ENCODE measurements around the gene FCAR. TPM values are rescaled to one million over a fixed set of nuclear protein-coding genes. Genes with fewer than 3 reads are reported as not detected.

Gene FCAR
- not detected in 2 replicates for total RNA-seq (ENCODE audit: low replicate concordance)

DNA sequence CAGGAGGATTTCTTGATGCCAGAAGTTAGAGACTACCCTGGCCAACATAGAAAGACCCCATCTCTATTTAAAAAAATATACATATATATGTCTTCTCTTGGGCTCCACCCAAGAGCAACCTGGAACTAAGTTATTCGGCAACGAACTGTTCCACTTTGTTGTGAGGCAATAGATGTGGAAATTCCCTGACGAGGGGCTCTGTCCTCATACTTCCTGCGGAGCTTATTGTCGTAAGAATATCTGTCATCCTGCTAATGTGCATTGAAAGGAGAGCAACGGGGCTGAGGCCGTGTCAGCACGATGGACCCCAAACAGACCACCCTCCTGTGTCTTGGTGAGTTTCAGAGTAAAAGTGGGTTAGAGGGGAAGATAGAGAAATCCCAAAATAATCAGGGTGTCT, at the start of gene FCAR:
Gene FCAR, plus strand, starts transcription at position 246 of the 400 bp plus-strand sequence. Its CDS starts 55 bp downstream, at position 301.

GRCh38 chr19:54832496-54832895, 41.5 kb upstream of the FCAR start, which contains the start of gene KIR2DS4:
Gene KIR2DS4, plus strand, starts transcription at chr19:54832676.

GRCh38 chr19:54850061-54850640, 23.9 kb upstream of the FCAR start, which contains the start of gene KIR3DL2:
Gene KIR3DL2, plus strand, starts transcription at chr19:54850443. Its CDS starts 33 bp downstream, at chr19:54850476.

GRCh38 chr19:54905803-54906511, 31.9 kb downstream of the FCAR start, which contains the start of gene NCR1:
Gene NCR1, plus strand, starts transcription at chr19:54906148. Its CDS starts 40 bp downstream, at chr19:54906188.

Other genes with a start within 250 kb of the FCAR start
- not detected in 2 replicates for gene LILRB1, start 243.8 kb upstream of the FCAR start, total RNA-seq (ENCODE audit: low replicate concordance)
- not detected in 2 replicates for gene LILRB4, start 211.2 kb upstream of the FCAR start, total RNA-seq (ENCODE audit: low replicate concordance)
- gene KIR3DL3, start 149.8 kb upstream of the FCAR start, total RNA-seq (ENCODE audit: low replicate concordance) = not detected in 2 replicates
- gene KIR2DL3, start 135.7 kb upstream of the FCAR start, total RNA-seq (ENCODE audit: low replicate concordance) = not detected in 2 replicates
- gene KIR2DL1, start 104.4 kb upstream of the FCAR start, total RNA-seq (ENCODE audit: low replicate concordance) = not detected in 2 replicates
- gene KIR2DL4, start 70.6 kb upstream of the FCAR start, total RNA-seq (ENCODE audit: low replicate concordance) = not detected in 2 replicates
- not detected in 2 replicates for gene KIR3DL1, start 57.8 kb upstream of the FCAR start, total RNA-seq (ENCODE audit: low replicate concordance)
- not detected in 2 replicates for gene KIR2DS4, start 41.6 kb upstream of the FCAR start, total RNA-seq (ENCODE audit: low replicate concordance)
- gene KIR3DL2, start 23.8 kb upstream of the FCAR start, total RNA-seq (ENCODE audit: low replicate concordance) = not detected in 2 replicates
- not detected in 2 replicates for gene NCR1, start 31.9 kb downstream of the FCAR start, total RNA-seq (ENCODE audit: low replicate concordance)
- gene NLRP7, start 73.3 kb downstream of the FCAR start, total RNA-seq (ENCODE audit: low replicate concordance) = not detected in 2 replicates
- gene NLRP2, start 92.1 kb downstream of the FCAR start, total RNA-seq (ENCODE audit: low replicate concordance) = 0.15 and 0.47 TPM in 2 replicates
- gene GP6, start 164.0 kb downstream of the FCAR start, total RNA-seq (ENCODE audit: low replicate concordance) = not detected in 2 replicates
- gene RDH13, start 188.9 kb downstream of the FCAR start, total RNA-seq (ENCODE audit: low replicate concordance) = 7.1 and 11.2 TPM in 2 replicates
- 1.4 TPM in 1 of 2 replicates, not detected in the other for gene EPS8L1, start 201.6 kb downstream of the FCAR start, total RNA-seq (ENCODE audit: low replicate concordance)
- 17.8 and 30.4 TPM in 2 replicates for gene PPP1R12C, start 243.4 kb downstream of the FCAR start, total RNA-seq (ENCODE audit: low replicate concordance)

All from smooth muscle cell of the coronary artery (primary cell).